ENCODE results near the gene RNU7-1. TPM values are rescaled to one million over a fixed set of nuclear protein-coding genes. Genes with fewer than 3 reads are reported as not detected.

RNU7-1 gene
- polyA plus RNA-seq, 3 donors, result not detected

DNA sequence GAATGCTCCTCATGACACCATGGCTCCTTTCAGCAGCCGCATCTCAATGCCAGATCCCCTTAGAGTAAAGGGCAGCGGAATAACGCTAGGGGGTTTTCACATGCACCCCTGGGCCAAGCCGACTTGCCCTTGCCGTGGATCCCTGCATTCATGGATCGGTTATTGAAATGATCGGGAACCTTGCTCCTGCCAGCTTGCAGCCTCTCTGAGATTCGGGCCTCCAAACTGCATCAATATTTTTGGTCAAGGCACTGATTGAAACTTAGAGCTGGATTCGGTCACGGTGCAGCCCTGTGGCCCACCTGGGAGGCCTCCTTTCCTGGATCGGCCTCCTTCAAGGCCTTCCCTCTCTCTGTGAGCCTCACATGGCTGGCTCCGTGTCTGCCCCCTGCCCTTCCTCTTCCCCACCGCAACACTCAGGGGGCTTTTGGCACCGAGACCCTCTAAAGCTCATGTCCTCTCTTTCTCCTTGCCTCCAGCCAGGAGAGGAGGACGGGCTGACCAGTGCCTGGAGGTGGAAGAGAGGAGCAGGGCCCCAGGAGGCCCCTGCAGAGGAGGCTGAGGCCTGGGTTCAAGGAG lies 9.3 kb downstream of the RNU7-1 start:
- H3K4me1 Mint-ChIP-seq, result peaks cover 73% of the 10 kb centered on the region
- H4K20me1 ChIP-seq (ENCODE audit: insufficient read depth, low read length), result peaks cover 67% of the 10 kb centered on the region
- DNase-seq, result no peak
- H3K4me1 ChIP-seq (ENCODE audit: control insufficient read depth in 1 of 2, insufficient read depth in 2 of 2, low read length in 2 of 2), result peaks cover 77 to 84% of the 10 kb centered on the region in 2 donors
- peaks cover 87% of the 10 kb centered on the region for H3K79me2 ChIP-seq (ENCODE audit: insufficient read depth, low read length)
- no peaks in the 10 kb centered on the region for H3K27me3 ChIP-seq (ENCODE audit: control insufficient read depth in 2 of 2, insufficient read depth in 2 of 2, low read length in 2 of 2)
- H3K4me2 ChIP-seq (replicated peaks; ENCODE audit: extremely low read depth, low read length, poor library complexity, severe bottlenecking), result peak overlapping the region; percentile 92
- H3K36me3 ChIP-seq (replicated peaks in 1 of 2; ENCODE audit: control insufficient read depth in 1 of 2, insufficient read depth in 2 of 2, low read length in 2 of 2), result peaks cover 48 to 52% of the 10 kb centered on the region in 2 donors
- intact Hi-C loops (cut with micrococcal nuclease), result loop anchor here in 1 of 2 donors (1.0 to 10.0 kb wide), 3 partner anchors 8 to 418 kb away; partner anchors contain the start of genes GAPDH and LPCAT3
- H3K4me3 Mint-ChIP-seq, result peak overlapping the region; percentile 97 to 99
- H3K27ac Mint-ChIP-seq, result peak overlapping the region; percentile 93 to 98 (median 96)
- peaks cover 0 to 3% (median 0%) of the 10 kb centered on the region in 3 donors for H3K27me3 Mint-ChIP-seq (ENCODE audit: low read depth in 3 of 3)
- peak overlapping the region; percentile 93 for H3K9ac ChIP-seq (ENCODE audit: insufficient read depth, low read length, poor library complexity, severe bottlenecking)
- WGBS (ENCODE audit: insufficient coverage), result 11% methylated on average over 7 of the region's 15 CpGs
- H2AFZ ChIP-seq (ENCODE audit: insufficient read depth, low read depth, low read length, poor library complexity, severe bottlenecking), result no peak overlapping the region
- H3K9me3 ChIP-seq (replicated peaks in 1 of 2; ENCODE audit: control insufficient read depth in 1 of 2, insufficient read depth in 1 of 2, low read length in 2 of 2), result no peaks in the 10 kb centered on the region
- peak overlapping the region; percentile 61 to 99 (median 98) for H3K4me3 ChIP-seq (replicated peaks in 1 of 3; ENCODE audit: low read depth in 2 of 3, low read length in 3 of 3)
- peaks cover 52 to 61% of the 10 kb centered on the region in 2 donors for H3K36me3 Mint-ChIP-seq
- peaks cover 0 to 2% (median 0%) of the 10 kb centered on the region in 7 donors for H3K9me3 Mint-ChIP-seq
- peak overlapping the region; percentile 87 to 95 for H3K27ac ChIP-seq (ENCODE audit: low read depth in 1 of 2, low read length in 2 of 2)
- TF ChIP-seq, protein P1, sequence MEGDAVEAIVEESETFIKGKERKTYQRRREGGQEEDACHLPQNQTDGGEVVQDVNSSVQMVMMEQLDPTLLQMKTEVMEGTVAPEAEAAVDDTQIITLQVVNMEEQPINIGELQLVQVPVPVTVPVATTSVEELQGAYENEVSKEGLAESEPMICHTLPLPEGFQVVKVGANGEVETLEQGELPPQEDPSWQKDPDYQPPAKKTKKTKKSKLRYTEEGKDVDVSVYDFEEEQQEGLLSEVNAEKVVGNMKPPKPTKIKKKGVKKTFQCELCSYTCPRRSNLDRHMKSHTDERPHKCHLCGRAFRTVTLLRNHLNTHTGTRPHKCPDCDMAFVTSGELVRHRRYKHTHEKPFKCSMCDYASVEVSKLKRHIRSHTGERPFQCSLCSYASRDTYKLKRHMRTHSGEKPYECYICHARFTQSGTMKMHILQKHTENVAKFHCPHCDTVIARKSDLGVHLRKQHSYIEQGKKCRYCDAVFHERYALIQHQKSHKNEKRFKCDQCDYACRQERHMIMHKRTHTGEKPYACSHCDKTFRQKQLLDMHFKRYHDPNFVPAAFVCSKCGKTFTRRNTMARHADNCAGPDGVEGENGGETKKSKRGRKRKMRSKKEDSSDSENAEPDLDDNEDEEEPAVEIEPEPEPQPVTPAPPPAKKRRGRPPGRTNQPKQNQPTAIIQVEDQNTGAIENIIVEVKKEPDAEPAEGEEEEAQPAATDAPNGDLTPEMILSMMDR (IDR thresholded peaks at IDR 0.05), result no peak

DNA sequence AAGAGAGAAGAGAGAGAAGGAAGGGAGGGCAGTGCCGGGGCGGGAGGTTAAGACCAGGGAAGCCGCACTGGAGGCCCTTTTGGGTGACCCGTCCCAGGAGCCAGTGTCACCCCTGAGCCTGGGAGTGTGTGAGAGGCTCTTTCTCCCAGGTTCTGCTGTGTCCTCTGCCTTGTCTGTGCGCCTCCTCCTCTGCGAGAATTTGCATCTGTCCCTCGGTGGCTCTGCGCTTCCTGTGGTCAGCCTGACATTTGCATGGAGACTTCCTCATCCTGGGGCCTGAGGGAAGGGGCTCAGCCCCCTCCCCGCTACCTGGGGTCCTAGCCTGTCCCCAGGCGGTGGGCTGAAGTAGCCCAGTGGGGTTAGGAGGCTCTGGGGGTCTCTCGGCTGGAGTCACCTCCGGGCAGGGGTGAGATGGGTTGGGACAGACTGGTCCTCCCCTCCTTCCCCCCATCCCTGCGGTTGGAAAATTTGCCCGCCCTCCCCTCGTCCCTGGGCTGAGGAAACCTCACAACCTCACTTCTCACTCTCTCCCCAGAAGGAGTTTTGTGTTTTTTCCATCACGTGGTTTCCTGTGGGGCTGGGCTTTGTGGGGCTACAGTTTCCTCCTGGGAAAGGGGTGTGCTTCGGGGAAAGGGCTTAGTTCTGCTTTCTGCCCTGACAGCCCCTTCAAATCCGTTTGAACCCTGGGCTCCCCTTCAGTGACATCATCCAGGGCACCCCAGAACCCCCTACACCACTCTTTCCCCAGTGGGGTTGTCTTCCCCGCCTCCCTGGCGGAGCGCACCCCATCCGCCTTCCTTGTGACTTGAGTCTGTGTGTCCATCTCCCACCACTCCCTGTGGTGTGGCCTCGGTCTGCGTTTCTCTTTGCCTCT lies 10.1 kb downstream of the RNU7-1 start:
- Histone ChIP-seq H3K36me3 (replicated peaks in 1 of 2; ENCODE audit: control insufficient read depth in 1 of 2, insufficient read depth in 2 of 2, low read length in 2 of 2) (peaks cover 55 to 59% of the 10 kb centered on the region in 2 donors), H2AFZ (ENCODE audit: insufficient read depth, low read depth, low read length, poor library complexity, severe bottlenecking) (peak overlapping the region; percentile 49), H3K79me2 (ENCODE audit: insufficient read depth, low read length) (peaks cover 88% of the 10 kb centered on the region), H3K4me2 (replicated peaks; ENCODE audit: extremely low read depth, low read length, poor library complexity, severe bottlenecking) (peak overlapping the region; percentile 92), H3K27me3 (ENCODE audit: control insufficient read depth in 2 of 2, insufficient read depth in 2 of 2, low read length in 2 of 2) (no peaks in the 10 kb centered on the region), H3K9me3 (replicated peaks in 1 of 2; ENCODE audit: control insufficient read depth in 1 of 2, insufficient read depth in 1 of 2, low read length in 2 of 2) (no peaks in the 10 kb centered on the region), H3K9ac (ENCODE audit: insufficient read depth, low read length, poor library complexity, severe bottlenecking) (peak overlapping the region; percentile 93), H4K20me1 (ENCODE audit: insufficient read depth, low read length) (peaks cover 74% of the 10 kb centered on the region), H3K27ac (ENCODE audit: low read depth in 1 of 2, low read length in 2 of 2) (peak overlapping the region; percentile 87 to 95), H3K4me1 (ENCODE audit: control insufficient read depth in 1 of 2, insufficient read depth in 2 of 2, low read length in 2 of 2) (peaks cover 77 to 84% of the 10 kb centered on the region in 2 donors), H3K4me3 (replicated peaks in 1 of 3; ENCODE audit: low read depth in 2 of 3, low read length in 3 of 3) (peak overlapping the region; percentile 61 to 99 (median 98))
- WGBS (ENCODE audit: insufficient coverage), result 0% methylated on average over 14 of the region's 24 CpGs
- Mint-ChIP-seq H3K27ac (peak overlapping the region; percentile 93 to 98 (median 96)), H3K36me3 (peaks cover 59 to 68% of the 10 kb centered on the region in 2 donors), H3K27me3 (ENCODE audit: low read depth in 3 of 3) (peaks cover 0 to 3% (median 0%) of the 10 kb centered on the region in 3 donors), H3K9me3 (peaks cover 0 to 2% (median 0%) of the 10 kb centered on the region in 7 donors), H3K4me1 (peaks cover 73% of the 10 kb centered on the region), H3K4me3 (peak overlapping the region; percentile 97 to 99)
- intact Hi-C loops (cut with micrococcal nuclease), result loop anchor here in 1 of 2 donors (1.0 to 10.0 kb wide), 3 partner anchors 8 to 419 kb away; partner anchors contain the start of genes GAPDH and LPCAT3
- peak; percentile 86 to 89 (median 89) for DNase-seq
- TF ChIP-seq, protein P1 (IDR thresholded peaks at IDR 0.05), result no peak
